Mesothelial cell of epicardium (in vitro differentiated cells): ENCODE results near the gene DACT2. TPM values are rescaled to one million over a fixed set of nuclear protein-coding genes. Genes with fewer than 3 reads are reported as not detected.
"Not testable (repeated sequence)": the region's sequence is repeated elsewhere in the genome, so short reads cannot be mapped to it uniquely, and the experiment has no call there.

Experiments used
- DNase-seq, 2 experiments: peaks; one replicate each; pipeline ENCODE4 v3.0.0; 2021; ENCODE audit warnings: low spot score in 2 of 2; ENCODE audit not compliant: unreplicated experiment in 2 of 2
- H3K27ac Mint-ChIP-seq: 2 replicates; pipeline ENCODE4 v1.8.0; 2021; ENCODE audit warnings: mixed read lengths
- H3K27me3 Mint-ChIP-seq: 2 replicates; pipeline ENCODE4 v1.8.0; 2021; ENCODE audit warnings: low read depth, mixed read lengths
- H3K36me3 Mint-ChIP-seq: 2 replicates; pipeline ENCODE4 v1.8.0; 2021; ENCODE audit warnings: mixed read lengths
- H3K4me1 Mint-ChIP-seq: 2 replicates; pipeline ENCODE4 v1.8.0; 2021; ENCODE audit warnings: mixed read lengths
- H3K4me3 Mint-ChIP-seq: 2 replicates; pipeline ENCODE4 v1.8.0; 2021; ENCODE audit warnings: mild to moderate bottlenecking, moderate library complexity, mixed read lengths
- H3K9me3 Mint-ChIP-seq: 2 replicates; pipeline ENCODE4 v1.8.0; 2021; ENCODE audit warnings: mixed read lengths
- CTCF ChIP-seq: fragments of 200-600 bp; sonication (generic); IDR thresholded peaks from one replicate; pipeline ENCODE4 v1.5.0; 2021; ENCODE audit warnings: antibody characterized with exemption; ENCODE audit not compliant: unreplicated experiment
- total RNA-seq: library from RNA; stranded (reverse); gene quantifications from 3 replicates; pipeline ENCODE4 v1.2.1, GENCODE V29; 2021

Gene DACT2
- total RNA-seq, 1 donor from 2014 or later = 7.4 TPM

DNA sequence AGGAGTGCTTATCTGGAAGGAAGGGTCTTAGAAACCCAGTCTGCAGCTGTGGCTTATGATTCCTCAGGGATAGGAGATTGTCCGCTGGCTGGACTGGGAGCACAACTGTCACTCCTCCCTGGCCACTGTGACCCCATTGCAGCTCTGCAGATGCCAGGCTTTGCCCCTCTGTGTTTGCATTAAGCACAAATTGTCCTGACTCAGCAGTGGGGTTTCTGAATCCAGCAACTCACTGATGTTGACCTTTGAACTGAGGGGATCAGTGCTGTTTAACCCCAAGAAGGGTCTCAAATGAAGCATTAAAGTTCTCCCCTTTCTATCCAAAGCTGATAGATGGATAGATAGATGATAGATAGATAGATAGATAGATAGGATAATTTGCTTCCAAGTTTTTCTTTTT, 29.5 kb downstream of the DACT2 start:
- Mint-ChIP-seq H3K36me3 (no peaks in the 10 kb centered on the region), H3K4me3 (no peak overlapping the region), H3K4me1 (peaks cover 13% of the 10 kb centered on the region), H3K27ac (no peak overlapping the region), H3K27me3 (peaks cover 6% of the 10 kb centered on the region), H3K9me3 (no peaks in the 10 kb centered on the region)
- DNase-seq = no peak
- no peak for TF ChIP-seq CTCF

DNA sequence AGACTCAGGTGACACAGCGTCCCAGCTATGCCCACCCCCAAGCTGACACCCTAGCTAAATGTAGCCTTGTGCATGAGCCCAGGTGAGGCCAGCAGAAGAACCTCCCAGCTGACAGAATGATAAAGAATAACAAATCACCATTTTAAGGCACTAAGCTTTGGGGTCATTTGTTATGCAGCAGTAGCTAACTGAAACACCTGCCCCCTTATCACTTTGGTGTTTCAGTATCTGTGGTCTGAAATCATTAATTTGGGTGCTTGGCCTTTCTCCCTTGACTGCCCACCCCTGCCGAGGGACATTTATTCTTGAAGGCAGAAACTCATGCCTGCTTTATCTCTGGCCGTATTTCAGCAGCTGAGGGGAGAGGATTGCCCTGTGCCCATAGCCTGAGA, 30.0 kb downstream of the DACT2 start:
- Mint-ChIP-seq H3K36me3 (no peaks in the 10 kb centered on the region), H3K9me3 (no peaks in the 10 kb centered on the region), H3K4me3 (no peak overlapping the region), H3K27me3 (peaks cover 6% of the 10 kb centered on the region), H3K27ac (no peak overlapping the region), H3K4me1 (peaks cover 14% of the 10 kb centered on the region)
- no peak for DNase-seq
- TF ChIP-seq CTCF = no peak

- H3K4me3 Mint-ChIP-seq = no peak overlapping the region
- H3K27me3 Mint-ChIP-seq = peaks cover 6% of the 10 kb centered on the region
- no peak for TF ChIP-seq CTCF
- no peak overlapping the region for H3K27ac Mint-ChIP-seq
- no peaks in the 10 kb centered on the region for H3K9me3 Mint-ChIP-seq
- DNase-seq = no peak
- H3K36me3 Mint-ChIP-seq = no peaks in the 10 kb centered on the region
- H3K4me1 Mint-ChIP-seq = peaks cover 14% of the 10 kb centered on the region
These were observed 30.6 kb downstream of the DACT2 start for GRCh38 chr6:168288781-168289570.

DNA sequence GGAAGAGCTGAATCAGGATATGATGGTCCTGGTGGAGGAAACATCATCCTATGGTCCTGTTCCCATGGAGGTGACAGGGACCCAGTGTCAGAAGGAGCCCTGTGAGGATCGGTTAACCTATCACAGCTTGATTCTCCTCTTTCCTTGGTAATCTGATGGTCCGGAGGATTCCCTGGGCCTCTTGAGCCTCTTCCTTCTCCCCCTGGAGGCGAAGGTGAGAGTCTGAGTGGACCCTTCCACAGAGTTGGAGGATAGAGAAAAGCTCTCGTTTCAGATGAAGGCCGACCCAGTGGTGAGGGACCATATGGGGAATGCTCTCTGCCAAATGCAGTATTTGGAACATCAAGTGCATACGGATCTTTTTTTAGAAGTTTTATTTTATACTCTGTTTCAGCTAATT, 32.1 kb downstream of the DACT2 start:
- H3K9me3 Mint-ChIP-seq, DNase-seq, H3K4me1 Mint-ChIP-seq, H3K36me3 Mint-ChIP-seq, H3K27ac Mint-ChIP-seq, H3K4me3 Mint-ChIP-seq, H3K27me3 Mint-ChIP-seq: not testable (repeated sequence)

DNA sequence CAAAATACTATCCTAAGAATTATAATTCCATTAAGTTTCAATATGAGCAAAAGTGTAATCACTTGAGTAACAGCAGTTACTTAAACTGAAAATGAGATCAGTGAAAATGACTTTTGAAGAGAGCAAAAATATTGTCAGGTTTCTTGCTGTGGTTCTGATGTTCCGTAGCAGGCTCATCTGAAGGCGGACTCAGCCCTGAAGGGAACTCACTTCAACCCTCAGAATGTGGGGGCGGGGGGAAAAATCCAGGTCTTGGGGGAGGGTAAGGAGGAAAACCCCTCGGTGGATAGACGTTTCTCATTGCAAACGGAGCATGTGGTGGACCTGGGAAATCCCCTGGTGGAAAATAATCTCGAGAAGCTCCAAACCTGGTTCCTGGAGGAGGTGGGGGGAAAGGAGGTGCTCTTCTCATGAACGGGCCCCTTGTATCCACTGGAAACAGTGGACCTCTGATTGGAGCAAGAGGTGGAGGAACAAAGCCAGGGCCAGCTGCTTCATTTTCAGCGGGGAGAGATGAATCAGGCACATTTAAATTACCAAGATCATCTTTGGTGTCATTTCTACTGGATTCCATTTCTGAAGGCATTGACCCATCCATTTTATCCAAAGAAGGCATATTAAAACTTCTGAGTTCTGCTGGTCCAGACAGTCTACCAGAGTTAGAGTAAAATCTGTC, 32.7 kb downstream of the DACT2 start:
- not testable (repeated sequence) for H3K4me1 Mint-ChIP-seq, DNase-seq, H3K36me3 Mint-ChIP-seq, H3K9me3 Mint-ChIP-seq, H3K4me3 Mint-ChIP-seq, H3K27me3 Mint-ChIP-seq, H3K27ac Mint-ChIP-seq

DNA sequence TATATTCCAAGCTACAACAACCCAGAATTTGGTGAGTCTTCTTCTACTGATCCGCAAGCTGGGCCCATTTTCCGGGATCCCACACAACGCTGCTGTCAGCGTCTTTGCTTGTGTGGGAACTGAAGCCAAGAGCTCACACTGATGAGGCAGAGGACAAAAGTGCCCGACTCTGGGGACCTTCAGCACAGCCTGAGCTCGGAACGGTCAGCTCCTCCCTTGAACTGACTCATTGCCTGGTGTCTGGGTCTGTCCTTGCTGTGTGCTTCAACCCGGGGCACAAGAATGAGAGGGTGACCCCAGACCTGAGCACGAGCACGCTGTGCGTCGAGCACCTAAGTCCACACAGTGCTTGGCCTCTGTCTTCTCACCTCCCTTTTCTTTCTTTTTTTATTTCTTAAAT, 33.5 kb downstream of the DACT2 start:
- Mint-ChIP-seq H3K9me3 (no peaks in the 10 kb centered on the region), H3K27ac (no peak overlapping the region), H3K36me3 (no peaks in the 10 kb centered on the region), H3K27me3 (peaks cover 10% of the 10 kb centered on the region), H3K4me3 (no peak overlapping the region), H3K4me1 (peaks cover 9% of the 10 kb centered on the region)
- DNase-seq = no peak
- TF ChIP-seq CTCF = no peak
